GM21423 (cell line): ENCODE results near the gene CHD6.

Source experiments
- ATAC-seq: cut with Tn5 transposase; IDR thresholded peaks from one replicate; pipeline ENCODE4 v1.9.1; 2021; ENCODE audit warnings: mild to moderate bottlenecking, moderate library complexity; ENCODE audit not compliant: unreplicated experiment

The CHD6 gene

GRCh38 chr20:41508335-41508734, 109.8 kb downstream of the CHD6 start:
- ATAC-seq: no peak

- no peak for ATAC-seq
These were observed 110.3 kb downstream of the CHD6 start for GRCh38 chr20:41507851-41508250.

- ATAC-seq: no peak
These were observed 110.7 kb downstream of the CHD6 start for GRCh38 chr20:41507436-41507835.

GRCh38 chr20:41506192-41506915, 111.8 kb downstream of the CHD6 start:
- ATAC-seq: no peak

GRCh38 chr20:41505184-41505583, 113.0 kb downstream of the CHD6 start:
- ATAC-seq: no peak

GRCh38 chr20:41501376-41501775, 116.8 kb downstream of the CHD6 start:
- no peak for ATAC-seq

GRCh38 chr20:41499961-41500725, 118.0 kb downstream of the CHD6 start:
- no peak for ATAC-seq

- ATAC-seq: no peak
These were observed 119.1 kb downstream of the CHD6 start for GRCh38 chr20:41499064-41499463.

- no peak for ATAC-seq
These were observed 120.8 kb downstream of the CHD6 start for GRCh38 chr20:41497186-41497895.

- no peak for ATAC-seq
These were observed 123.7 kb downstream of the CHD6 start for GRCh38 chr20:41494451-41494850.

- no peak for ATAC-seq
These were observed 134.6 kb downstream of the CHD6 start for GRCh38 chr20:41483553-41483930.

- ATAC-seq: no peak
These were observed 135.3 kb downstream of the CHD6 start for GRCh38 chr20:41482647-41483552.

GRCh38 chr20:41480054-41480770, 138.0 kb downstream of the CHD6 start:
- ATAC-seq: no peak

- no peak for ATAC-seq
These were observed 139.1 kb downstream of the CHD6 start for GRCh38 chr20:41479113-41479512.

- ATAC-seq: no peak
These were observed 140.2 kb downstream of the CHD6 start for GRCh38 chr20:41478026-41478425.

GRCh38 chr20:41476446-41476845, 141.7 kb downstream of the CHD6 start:
- no peak for ATAC-seq

GRCh38 chr20:41476013-41476441, 142.2 kb downstream of the CHD6 start:
- no peak for ATAC-seq

- no peak for ATAC-seq
These were observed 142.7 kb downstream of the CHD6 start for GRCh38 chr20:41475503-41475902.

GRCh38 chr20:41470362-41471095, 147.6 kb downstream of the CHD6 start:
- no peak for ATAC-seq
